HG03342 (cell line): ENCODE measurements around the gene CAST.

Source experiments
- ATAC-seq: cut with Tn5 transposase; IDR thresholded peaks from one replicate; pipeline ENCODE4 v1.9.1; 2021; ENCODE audit warnings: mild to moderate bottlenecking, moderate library complexity; ENCODE audit not compliant: unreplicated experiment

Gene CAST

GRCh38 chr5:96816411-96816939 lies 154.3 kb downstream of the CAST start:
- ATAC-seq = peak; percentile 76

GRCh38 chr5:96816991-96817390 lies 154.8 kb downstream of the CAST start:
- peak; percentile 60 for ATAC-seq

GRCh38 chr5:96817506-96817905 lies 155.3 kb downstream of the CAST start:
- no peak for ATAC-seq

GRCh38 chr5:96818125-96818788 lies 156.1 kb downstream of the CAST start:
- ATAC-seq = no peak

GRCh38 chr5:96819806-96820205 lies 157.6 kb downstream of the CAST start:
- ATAC-seq = no peak

- ATAC-seq = no peak
Measured at GRCh38 chr5:96821260-96821916, 159.2 kb downstream of the CAST start.

- no peak for ATAC-seq
Measured at GRCh38 chr5:96822686-96823459, 160.7 kb downstream of the CAST start.

- ATAC-seq = peak; percentile 97
Measured at GRCh38 chr5:96823900-96824380, 161.8 kb downstream of the CAST start.
